Coronary artery (tissue), 2 donors: ENCODE data around the gene FLNA.
"Not testable (repeated sequence)": the region's sequence is repeated elsewhere in the genome, so short reads cannot be mapped to it uniquely, and the experiment has no call there.

Source experiments
- DNase-seq: peaks from one replicate; pipeline ENCODE4 v3.0.0-alpha.2; 2017; ENCODE audit warnings: low spot score
- H3K27ac ChIP-seq, 2 donors: fragments of 200-600 bp; sonication (generic); one replicate each; pipeline ENCODE4 v1.5.1; 2016 to 2019
- H3K4me3 ChIP-seq: fragments of 200-600 bp; sonication (generic); 2 replicates; pipeline ENCODE4 v1.5.1; 2016; ENCODE audit warnings: mild to moderate bottlenecking, moderate library complexity
- CTCF ChIP-seq: fragments of 200-600 bp; sonication (generic); IDR thresholded peaks from one replicate; pipeline ENCODE4 v1.5.1; 2019; ENCODE audit warnings: antibody characterized with exemption

The FLNA gene

GRCh38 chrX:154397888-154398667 is 23.6 kb upstream of the FLNA start, which contains the start of gene RPL10:
Gene RPL10 (plus strand): TSS chrX:154398377. CDS start chrX:154398520, 143 bp downstream.
- peak; percentile 96 for DNase-seq
- Histone ChIP-seq H3K27ac (peak within 1 kb of the TSS; percentile 96 to 99), H3K4me3 (peak within 1 kb of the TSS; percentile 84)
- TF ChIP-seq CTCF, result no peak

GRCh38 chrX:154396973-154397887 is 22.8 kb upstream of the FLNA start:
- TF ChIP-seq CTCF, result no peak
- H3K27ac ChIP-seq, result peak overlapping the region; percentile 96 to 99
- peak overlapping the region; percentile 84 for H3K4me3 ChIP-seq
- no peak for DNase-seq

- not testable (repeated sequence) for DNase-seq, H3K4me3 ChIP-seq
- H3K27ac ChIP-seq, result peak overlapping the region in 1 of 2 donors; percentile 99
Observed at GRCh38 chrX:154396363-154396762, 21.9 kb upstream of the FLNA start.

- DNase-seq, result not testable (repeated sequence)
- peak overlapping the region; percentile 63 for H3K4me3 ChIP-seq
- H3K27ac ChIP-seq, result peak overlapping the region in 1 of 2 donors; percentile 87
Observed at GRCh38 chrX:154389812-154390747, 15.6 kb upstream of the FLNA start.

GRCh38 chrX:154388649-154389048 is 14.2 kb upstream of the FLNA start:
- not testable (repeated sequence) for H3K27ac ChIP-seq, H3K4me3 ChIP-seq, DNase-seq

GRCh38 chrX:154388094-154388493 is 13.7 kb upstream of the FLNA start:
- H3K27ac ChIP-seq, DNase-seq, H3K4me3 ChIP-seq: not testable (repeated sequence)

- no peak for DNase-seq
- H3K4me3 ChIP-seq, result no peak overlapping the region
- no peak for TF ChIP-seq CTCF
- peak overlapping the region in 1 of 2 donors; percentile 22 for H3K27ac ChIP-seq
Observed at GRCh38 chrX:154384284-154384892, 10.0 kb upstream of the FLNA start.

GRCh38 chrX:154383359-154384283 is 9.2 kb upstream of the FLNA start:
- DNase-seq, result no peak
- no peak for TF ChIP-seq CTCF
- Histone ChIP-seq H3K4me3 (no peak overlapping the region), H3K27ac (peak overlapping the region in 1 of 2 donors; percentile 22)
